Measurements from ENCODE around the gene HS6ST1. TPM values are rescaled to one million over a fixed set of nuclear protein-coding genes. Genes with fewer than 3 reads are reported as not detected.

The HS6ST1 gene
- total RNA-seq, 6 experiments from 2014 or later: 18.5 to 27.2 (median 24.3) TPM

GRCh38 chr2:128282246-128282975 lies 36.3 kb downstream of the HS6ST1 start:
- DNase-seq: no peak
- Mint-ChIP-seq H3K4me1 (ENCODE audit: low read depth) (no peaks in the 10 kb centered on the region), H3K27ac (no peak overlapping the region), H3K4me3 (no peak overlapping the region), H3K27me3 (ENCODE audit: insufficient read depth) (no peaks in the 10 kb centered on the region), H3K36me3 (ENCODE audit: low read depth) (no peaks in the 10 kb centered on the region), H3K9me3 (no peaks in the 10 kb centered on the region)
- no peak for TF ChIP-seq CTCF (IDR thresholded peaks at IDR 0.05)

- H3K27me3 Mint-ChIP-seq (ENCODE audit: insufficient read depth): no peaks in the 10 kb centered on the region
- no peaks in the 10 kb centered on the region for H3K4me1 Mint-ChIP-seq (ENCODE audit: low read depth)
- H3K4me3 Mint-ChIP-seq: no peak overlapping the region
- TF ChIP-seq CTCF (IDR thresholded peaks at IDR 0.05): no peak
- no peaks in the 10 kb centered on the region for H3K9me3 Mint-ChIP-seq
- H3K36me3 Mint-ChIP-seq (ENCODE audit: low read depth): no peaks in the 10 kb centered on the region
- H3K27ac Mint-ChIP-seq: no peak overlapping the region
- no peak for DNase-seq
Observed at GRCh38 chr2:128281852-128282245, 36.8 kb downstream of the HS6ST1 start.

- no peak overlapping the region for H3K27ac Mint-ChIP-seq
- no peaks in the 10 kb centered on the region; the same call in none of the 2 replicates for H3K36me3 Mint-ChIP-seq (ENCODE audit: low read depth)
- no peaks in the 10 kb centered on the region for H3K27me3 Mint-ChIP-seq (ENCODE audit: insufficient read depth)
- H3K9me3 Mint-ChIP-seq: no peaks in the 10 kb centered on the region
- H3K4me1 Mint-ChIP-seq (ENCODE audit: low read depth): no peaks in the 10 kb centered on the region
- DNase-seq: no peak
- TF ChIP-seq CTCF (IDR thresholded peaks at IDR 0.05): no peak
- no peak overlapping the region for H3K4me3 Mint-ChIP-seq
Observed at GRCh38 chr2:128280901-128281321, 37.8 kb downstream of the HS6ST1 start.

GRCh38 chr2:128280158-128280871 lies 38.4 kb downstream of the HS6ST1 start:
- TF ChIP-seq CTCF (IDR thresholded peaks at IDR 0.05): no peak
- no peaks in the 10 kb centered on the region for H3K4me1 Mint-ChIP-seq (ENCODE audit: low read depth)
- H3K9me3 Mint-ChIP-seq: no peaks in the 10 kb centered on the region
- H3K27ac Mint-ChIP-seq: no peak overlapping the region
- peaks cover 5% of the 10 kb centered on the region for H3K36me3 Mint-ChIP-seq (ENCODE audit: low read depth)
- no peak for DNase-seq
- H3K4me3 Mint-ChIP-seq: no peak overlapping the region
- H3K27me3 Mint-ChIP-seq (ENCODE audit: insufficient read depth): no peaks in the 10 kb centered on the region

- H3K27ac Mint-ChIP-seq: no peak overlapping the region
- DNase-seq: no peak
Observed at GRCh38 chr2:128279786-128280157, 38.9 kb downstream of the HS6ST1 start.

More at GRCh38 chr2:128279786-128280157, 38.9 kb downstream of the HS6ST1 start:
- H3K4me3 Mint-ChIP-seq: no peak overlapping the region
- H3K9me3 Mint-ChIP-seq: 0 out of 2 replicates have a peak, but pooled peaks cover 4% of the 10 kb centered on the region
- H3K4me1 Mint-ChIP-seq (ENCODE audit: low read depth): no peaks in the 10 kb centered on the region
- H3K27me3 Mint-ChIP-seq (ENCODE audit: insufficient read depth): no peaks in the 10 kb centered on the region
- peaks cover 11% of the 10 kb centered on the region for H3K36me3 Mint-ChIP-seq (ENCODE audit: low read depth)
- no peak for TF ChIP-seq CTCF (IDR thresholded peaks at IDR 0.05)
